KOPT-K1 (cell line): ENCODE measurements around the gene SLC12A9.
"Not testable (repeated sequence)": the region's sequence is repeated elsewhere in the genome, so short reads cannot be mapped to it uniquely, and the experiment has no call there.

Source experiments
- H3K27ac ChIP-seq: fragments of 200-600 bp; sonication (generic); 2 replicates; pipeline ENCODE4 v1.5.1; 2016; ENCODE audit warnings: antibody characterized with exemption, mild to moderate bottlenecking, low read depth, low read length; ENCODE audit not compliant: poor library complexity, severe bottlenecking
- H3K36me3 ChIP-seq: fragments of 200-600 bp; sonication (generic); 2 replicates; pipeline ENCODE4 v1.5.1; 2017; ENCODE audit warnings: antibody characterized with exemption, mild to moderate bottlenecking, low read length, moderate library complexity; ENCODE audit not compliant: insufficient read depth
- H3K9me3 ChIP-seq: fragments of 200-600 bp; sonication (generic); 2 replicates; pipeline ENCODE4 v1.5.1; 2017; ENCODE audit warnings: antibody characterized with exemption, low read length, mild to moderate bottlenecking; ENCODE audit not compliant: insufficient read depth, poor library complexity, severe bottlenecking

SLC12A9 gene

GRCh38 chr7:100893318-100893895, 40.9 kb downstream of the SLC12A9 start:
- Histone ChIP-seq H3K27ac (no peak overlapping the region), H3K9me3 (no peaks in the 10 kb centered on the region)

GRCh38 chr7:100893910-100894721, 41.6 kb downstream of the SLC12A9 start:
- Histone ChIP-seq H3K36me3 (no peaks in the 10 kb centered on the region), H3K27ac (no peak overlapping the region), H3K9me3 (no peaks in the 10 kb centered on the region)

More at GRCh38 chr7:100893318-100893895, 40.9 kb downstream of the SLC12A9 start:
- H3K36me3 ChIP-seq = peaks cover 5% of the 10 kb centered on the region

GRCh38 chr7:100894860-100895700, 42.6 kb downstream of the SLC12A9 start:
- H3K9me3 ChIP-seq = no peaks in the 10 kb centered on the region
- H3K36me3 ChIP-seq = no peaks in the 10 kb centered on the region
- H3K27ac ChIP-seq = no peak overlapping the region

GRCh38 chr7:100895701-100895955, 43.1 kb downstream of the SLC12A9 start, which contains the start of gene ACHE:
ACHE (minus strand) TSS chr7:100895888; CDS start chr7:100894232, 1,656 bp downstream.
- H3K27ac ChIP-seq = no peak within 1 kb of the TSS
- H3K36me3 ChIP-seq = no peaks in the 10 kb centered on the region
- no peaks in the 10 kb centered on the region for H3K9me3 ChIP-seq

GRCh38 chr7:100895956-100896731, 43.6 kb downstream of the SLC12A9 start:
- H3K9me3 ChIP-seq = no peaks in the 10 kb centered on the region
- H3K27ac ChIP-seq = no peak overlapping the region

GRCh38 chr7:100896732-100897608, 44.5 kb downstream of the SLC12A9 start:
- H3K9me3 ChIP-seq = no peaks in the 10 kb centered on the region
- no peaks in the 10 kb centered on the region for H3K36me3 ChIP-seq
- no peak overlapping the region for H3K27ac ChIP-seq

More at GRCh38 chr7:100895956-100896731, 43.6 kb downstream of the SLC12A9 start:
- H3K36me3 ChIP-seq = no peaks in the 10 kb centered on the region

- Histone ChIP-seq H3K27ac (no peak overlapping the region), H3K36me3 (no peaks in the 10 kb centered on the region), H3K9me3 (no peaks in the 10 kb centered on the region)
These were observed 45.4 kb downstream of the SLC12A9 start for GRCh38 chr7:100897772-100898454.

- Histone ChIP-seq H3K36me3 (no peaks in the 10 kb centered on the region), H3K9me3 (no peaks in the 10 kb centered on the region), H3K27ac (no peak overlapping the region)
These were observed 46.9 kb downstream of the SLC12A9 start for GRCh38 chr7:100899432-100899831.

GRCh38 chr7:100900978-100901377, 48.5 kb downstream of the SLC12A9 start:
- Histone ChIP-seq H3K36me3 (no peaks in the 10 kb centered on the region), H3K27ac (no peak overlapping the region), H3K9me3 (no peaks in the 10 kb centered on the region)

GRCh38 chr7:100901921-100902332, 49.4 kb downstream of the SLC12A9 start:
- no peaks in the 10 kb centered on the region for H3K36me3 ChIP-seq
- H3K9me3 ChIP-seq = no peaks in the 10 kb centered on the region
- H3K27ac ChIP-seq = no peak overlapping the region

GRCh38 chr7:100902638-100903037, 50.1 kb downstream of the SLC12A9 start:
- H3K27ac ChIP-seq = no peak overlapping the region
- no peaks in the 10 kb centered on the region for H3K36me3 ChIP-seq
- H3K9me3 ChIP-seq = no peaks in the 10 kb centered on the region

- H3K36me3 ChIP-seq = no peaks in the 10 kb centered on the region
- peaks cover 9% of the 10 kb centered on the region for H3K9me3 ChIP-seq
- H3K27ac ChIP-seq = no peak overlapping the region
These were observed 56.0 kb downstream of the SLC12A9 start for GRCh38 chr7:100908512-100908911.

GRCh38 chr7:100910443-100910842, 57.9 kb downstream of the SLC12A9 start:
- H3K27ac ChIP-seq, H3K9me3 ChIP-seq, H3K36me3 ChIP-seq: not testable (repeated sequence)
